Measurements from ENCODE around the gene HS2ST1. TPM values are rescaled to one million over a fixed set of nuclear protein-coding genes. Genes with fewer than 3 reads are reported as not detected.

Gene HS2ST1
- total and polyA plus RNA-seq, 10 of the 15 experiments (the other 5 are each of a cell fraction or from before 2014, with no cell fraction given), result 5.4 to 30.8 (median 18.6) TPM

DNA sequence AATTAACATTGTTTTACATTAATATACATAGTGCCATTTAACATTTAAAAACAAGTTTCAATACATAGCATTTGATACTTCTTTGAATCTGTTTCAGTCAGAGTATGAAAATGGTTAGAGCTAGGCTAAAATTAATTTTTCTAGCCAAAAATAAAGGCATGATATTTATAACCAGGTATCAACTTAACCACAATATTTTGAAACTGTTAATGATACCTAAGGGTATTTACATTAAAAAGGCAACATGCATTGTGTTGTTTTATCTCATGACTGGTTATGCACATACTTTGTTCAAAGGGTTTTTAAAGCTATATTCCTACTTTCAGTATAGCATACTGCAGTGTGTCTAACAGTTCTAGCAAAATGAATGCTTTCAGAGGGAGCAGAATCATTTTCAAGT, 130.0 kb downstream of the HS2ST1 start:
- ChIA-PET RAD21 (ENCODE audit: unreplicated experiment) (interaction anchor here (1.1 to 3.1 kb wide), 9 partner anchors 10 to 177 kb away, joined by 3 to 34 read pairs (median 9); partner anchors contain the start of genes HS2ST1 and SELENOF), CTCF (interaction anchor here (0.7 to 3.3 kb wide), 11 partner anchors 10 to 158 kb away, joined by 3 to 26 read pairs (median 3); partner anchors contain the start of genes HS2ST1 and SELENOF), POLR2A (interaction anchor here (0.6 to 3.7 kb wide), 4 partner anchors 9 to 171 kb away, joined by 3 to 30 read pairs (median 11); partner anchors contain the start of genes HS2ST1 and SELENOF), SMC1A (ENCODE audit: uncharacterized antibody, unreplicated experiment) (interaction anchor here (0.8 to 3.9 kb wide), 16 partner anchors 9 to 135 kb away, joined by 3 to 65 read pairs (median 6); partner anchors contain the start of genes HS2ST1 and SELENOF)
- Histone ChIP-seq H3K9me3 (replicated peaks; ENCODE audit: control insufficient read depth, insufficient read depth, low read length) (peaks cover 2% of the 10 kb centered on the region), H3K4me2 (ENCODE audit: control insufficient read depth, insufficient read depth) (peak overlapping the region; percentile 31), H3K9ac (ENCODE audit: control insufficient read depth, insufficient read depth, low read length) (no peak overlapping the region), H3K4me3 (no peak overlapping the region), H3K27ac (ENCODE audit: control insufficient read depth, insufficient read depth) (peak overlapping the region; percentile 4; the same call in 1 of the 2 replicates), H3K36me3 (ENCODE audit: control insufficient read depth in 2 of 2, insufficient read depth in 2 of 2, low read length in 1 of 2) (no peaks in the 10 kb centered on the region), H3K79me2 (ENCODE audit: control insufficient read depth, insufficient read depth, low read length) (peaks cover 19% of the 10 kb centered on the region), H3K27me3 (replicated peaks in 1 of 2; ENCODE audit: control insufficient read depth in 2 of 2, insufficient read depth in 2 of 2, low read length in 1 of 2) (no peaks in the 10 kb centered on the region), H4K20me1 (ENCODE audit: control insufficient read depth, insufficient read depth) (no peaks in the 10 kb centered on the region), H2AFZ (ENCODE audit: control insufficient read depth, low read depth, low read length) (no peak overlapping the region), H3K4me1 (ENCODE audit: control insufficient read depth, insufficient read depth, low read length) (peaks cover 14% of the 10 kb centered on the region)
- intact Hi-C loops (cut with micrococcal nuclease; ENCODE audit: unreplicated experiment) (no loop called here), in situ Hi-C loops (cut with MboI) (no loop called here)
- ATAC-seq, result peak; percentile 56
- BruUV-seq (replicated peaks), result no TSS peak
- no peak for FAIRE-seq
- no peak for DNase-seq (ENCODE audit: low read depth, low spot score)
- TF ChIP-seq SRF (IDR thresholded peaks at IDR 0.05; ENCODE audit: low read depth in 2 of 2, low read length in 2 of 2), result no peak
- TF ChIP-seq MEF2B (IDR thresholded peaks at IDR 0.05; ENCODE audit: partially characterized antibody, poor library complexity, severe bottlenecking), result peak; percentile 72
- 0 out of 4 replicates have a peak, but pooled peaks of 1 of the 2 experiments have one; percentile 8 for TF ChIP-seq EP300 (IDR thresholded peaks at IDR 0.05; ENCODE audit: borderline replicate concordance in 1 of 2, control insufficient read depth in 1 of 2, low read depth in 2 of 2, low read length in 2 of 2)
- peak; percentile 87 for TF ChIP-seq MEF2A (IDR thresholded peaks at IDR 0.05; ENCODE audit: insufficient read depth, low read depth, low read length)
- TF ChIP-seq FOXM1 (IDR thresholded peaks at IDR 0.05; ENCODE audit: low read depth, low read length), result 0 out of 2 replicates have a peak, but pooled peaks have one; percentile 46
- no peak for TF ChIP-seq JUND (IDR thresholded peaks at IDR 0.05; ENCODE audit: low read depth, low read length)
- TF ChIP-seq CHD1 (IDR thresholded peaks at IDR 0.05; ENCODE audit: low read depth, low read length), result no peak
- TF ChIP-seq STAT1 (conservative IDR thresholded peaks at IDR 0.05), result no peak
- TF ChIP-seq PAX8 (IDR thresholded peaks at IDR 0.05), result no peak
- TF ChIP-seq PAX5 (IDR thresholded peaks at IDR 0.05; ENCODE audit: borderline replicate concordance, low read depth, low read length), result no peak
- no peak for TF ChIP-seq ZSCAN29 (IDR thresholded peaks at IDR 0.05)
- no peak for TF ChIP-seq RELB (IDR thresholded peaks at IDR 0.05; ENCODE audit: low read depth)
- peak; percentile 52; the same call in 1 of the 2 replicates for TF ChIP-seq NFIC (IDR thresholded peaks at IDR 0.05; ENCODE audit: low read depth, low read length)
- TF ChIP-seq HDAC6 (IDR thresholded peaks at IDR 0.05; ENCODE audit: unreplicated experiment), result no peak
- no peak for TF ChIP-seq SUZ12 (IDR thresholded peaks at IDR 0.05; ENCODE audit: unreplicated experiment)
- TF ChIP-seq RUNX3 (IDR thresholded peaks at IDR 0.05; ENCODE audit: low read length), result peak; percentile 56; the same call in 1 of the 2 replicates
- no peak for TF ChIP-seq CUX1 (IDR thresholded peaks at IDR 0.05; ENCODE audit: insufficient replicate concordance, low read depth, low read length)
